ENCODE data around the gene PACRG. TPM values are rescaled to one million over a fixed set of nuclear protein-coding genes. Genes with fewer than 3 reads are reported as not detected.

PACRG gene
- total and polyA plus RNA-seq, 2 donors (not counting 3 experiments of a cell fraction or from before 2014, with no cell fraction given): 0.08 TPM; not detected in 1

DNA sequence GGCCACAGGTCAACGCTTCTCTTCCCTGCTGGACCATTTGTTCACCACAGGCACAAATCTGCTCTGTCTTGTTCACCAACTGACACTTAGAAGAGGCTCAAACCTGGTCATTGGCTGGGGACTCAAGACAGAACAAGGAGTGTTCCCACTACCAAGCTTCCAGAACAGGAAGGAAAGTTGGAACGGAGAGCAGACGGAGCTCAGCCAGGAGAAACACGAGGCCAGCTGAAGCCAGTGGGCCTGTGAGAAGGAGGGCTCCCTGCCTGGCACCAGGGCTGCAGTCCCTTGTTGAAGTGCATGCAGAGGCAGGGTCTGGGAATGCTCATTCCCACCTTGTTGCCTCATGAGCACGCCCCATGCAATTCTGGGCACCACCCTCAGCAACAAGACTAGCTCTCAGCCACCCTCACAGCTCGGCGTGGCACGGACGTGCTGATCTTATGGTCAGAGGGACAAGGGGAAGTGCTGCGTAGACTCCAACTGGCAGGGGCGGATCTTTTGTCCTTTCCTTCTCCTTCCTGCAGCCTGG is 450.2 kb downstream of the PACRG start:
- Histone ChIP-seq H3K9me3 (replicated peaks; ENCODE audit: control insufficient read depth, insufficient read depth, low read length) (no peaks in the 10 kb centered on the region), H3K27ac (ENCODE audit: insufficient read depth, low read depth, low read length) (no peak overlapping the region), H3K4me1 (ENCODE audit: control insufficient read depth, extremely low read depth, insufficient read depth, low read length) (no peaks in the 10 kb centered on the region), H3K79me2 (ENCODE audit: control insufficient read depth, insufficient read depth, low read length) (no peaks in the 10 kb centered on the region), H3K9me1 (replicated peaks; ENCODE audit: control insufficient read depth, extremely low read depth, insufficient read depth, low read length) (no peaks in the 10 kb centered on the region), H4K20me1 (replicated peaks; ENCODE audit: control insufficient read depth, extremely low read depth, insufficient read depth, low read length) (no peaks in the 10 kb centered on the region), H3K36me3 (ENCODE audit: control insufficient read depth in 2 of 2, extremely low read depth in 1 of 2, insufficient read depth in 2 of 2, low read length in 2 of 2) (no peaks in the 10 kb centered on the region), H3K9ac (replicated peaks; ENCODE audit: extremely low read depth, insufficient read depth, low read length) (no peak overlapping the region), H3K4me3 (replicated peaks in 1 of 3; ENCODE audit: insufficient read depth in 1 of 3, low read depth in 1 of 3, low read length in 3 of 3) (no peak overlapping the region), H3K27me3 (ENCODE audit: control insufficient read depth in 2 of 2, insufficient read depth in 2 of 2, low read length in 2 of 2) (peaks cover 7 to 9% of the 10 kb centered on the region in 2 experiments), H3K4me2 (ENCODE audit: insufficient read depth, low read length) (no peak overlapping the region), H2AFZ (ENCODE audit: low read depth, low read length) (no peak overlapping the region)
- POLR2A ChIA-PET: no interaction called here
- no TSS peak for BruUV-seq (replicated peaks)
- no peak for TF ChIP-seq FOS (IDR thresholded peaks at IDR 0.05; ENCODE audit: borderline replicate concordance, insufficient read depth, low read length)
- FAIRE-seq (no peak), DNase-seq (ENCODE audit: low read depth, low spot score) (no peak)
- intact Hi-C loops (cut with micrococcal nuclease): no loop called here
- CTCF ChIA-PET: no interaction called here
- dilution Hi-C loops (cut with MboI; ENCODE audit: extremely low pct_ligation_motif_present, low sequenced_read_pairs): no loop called here

- H3K27me3 ChIP-seq (ENCODE audit: control insufficient read depth in 2 of 2, insufficient read depth in 2 of 2, low read length in 2 of 2): peaks cover 4 to 9% of the 10 kb centered on the region in 2 experiments
- ChIA-PET POLR2A (no interaction called here), CTCF (interaction anchor here (0.9 to 2.2 kb wide), 4 partner anchors 9 to 1761 kb away, joined by 4 to 10 read pairs (median 6); no protein-coding TSS in a partner anchor)
- no peak overlapping the region for H3K9ac ChIP-seq (replicated peaks; ENCODE audit: extremely low read depth, insufficient read depth, low read length)
- no peaks in the 10 kb centered on the region for H3K36me3 ChIP-seq (ENCODE audit: control insufficient read depth in 2 of 2, extremely low read depth in 1 of 2, insufficient read depth in 2 of 2, low read length in 2 of 2)
- H3K4me2 ChIP-seq (ENCODE audit: insufficient read depth, low read length): no peak overlapping the region
- BruUV-seq (replicated peaks): no TSS peak
- no peak for TF ChIP-seq POLR2AphosphoS5 (IDR thresholded peaks at IDR 0.05; ENCODE audit: insufficient read depth, low read depth, low read length)
- no peak for TF ChIP-seq POLR2A (IDR thresholded peaks at IDR 0.05; ENCODE audit: low read depth, low read length)
- no peak for TF ChIP-seq GATA2 (IDR thresholded peaks at IDR 0.05; ENCODE audit: insufficient read depth, insufficient read length, low read depth, low read length)
- TF ChIP-seq MYC (IDR thresholded peaks at IDR 0.05; ENCODE audit: low read depth, low read length): no peak
- TF ChIP-seq, protein P1, sequence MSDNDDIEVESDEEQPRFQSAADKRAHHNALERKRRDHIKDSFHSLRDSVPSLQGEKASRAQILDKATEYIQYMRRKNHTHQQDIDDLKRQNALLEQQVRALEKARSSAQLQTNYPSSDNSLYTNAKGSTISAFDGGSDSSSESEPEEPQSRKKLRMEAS (IDR thresholded peaks at IDR 0.05; ENCODE audit: insufficient read depth, insufficient read length): no peak
- no peak for TF ChIP-seq CTCF (IDR thresholded peaks at IDR 0.05; ENCODE audit: extremely low read depth in 1 of 2, insufficient read depth in 1 of 2, low read depth in 1 of 2, low read length in 2 of 2)
- no peak for TF ChIP-seq JUN (IDR thresholded peaks at IDR 0.05; ENCODE audit: borderline replicate concordance, insufficient read depth, insufficient read length, low read depth)
- no peak for TF ChIP-seq EZH2 (IDR thresholded peaks at IDR 0.05; ENCODE audit: borderline replicate concordance, low read depth, low read length, severe bottlenecking)
- TF ChIP-seq FOS (IDR thresholded peaks at IDR 0.05; ENCODE audit: borderline replicate concordance, insufficient read depth, low read length): no peak
- H3K9me3 ChIP-seq (replicated peaks; ENCODE audit: control insufficient read depth, insufficient read depth, low read length): no peaks in the 10 kb centered on the region
- DNase-seq (ENCODE audit: low read depth, low spot score) (no peak), FAIRE-seq (no peak)
- no peak overlapping the region for H3K4me3 ChIP-seq (replicated peaks in 1 of 3; ENCODE audit: insufficient read depth in 1 of 3, low read depth in 1 of 3, low read length in 3 of 3)
- H3K79me2 ChIP-seq (ENCODE audit: control insufficient read depth, insufficient read depth, low read length): no peaks in the 10 kb centered on the region
- intact Hi-C loops (cut with micrococcal nuclease): no loop called here
- no peaks in the 10 kb centered on the region for H3K9me1 ChIP-seq (replicated peaks; ENCODE audit: control insufficient read depth, extremely low read depth, insufficient read depth, low read length)
- no peak overlapping the region for H3K27ac ChIP-seq (ENCODE audit: insufficient read depth, low read depth, low read length)
- H3K4me1 ChIP-seq (ENCODE audit: control insufficient read depth, extremely low read depth, insufficient read depth, low read length): no peaks in the 10 kb centered on the region
- no peaks in the 10 kb centered on the region for H4K20me1 ChIP-seq (replicated peaks; ENCODE audit: control insufficient read depth, extremely low read depth, insufficient read depth, low read length)
- no peak overlapping the region for H2AFZ ChIP-seq (ENCODE audit: low read depth, low read length)
- dilution Hi-C loops (cut with MboI; ENCODE audit: extremely low pct_ligation_motif_present, low sequenced_read_pairs): no loop called here
These were observed 451.3 kb downstream of the PACRG start for GRCh38 chr6:163179061-163179460.
